ENCODE measurements around the gene MYBPHL.

GRCh38 chr1:109255678-109256077 lies 51.1 kb downstream of the MYBPHL start:
- TF ChIP-seq CREB5 (CRISPR knock-in tag; IDR thresholded peaks at IDR 0.05; ENCODE audit: low read depth) (no peak), ZFP3 (CRISPR knock-in tag; IDR thresholded peaks at IDR 0.05) (no peak)
